Measurements from ENCODE around the gene LAMB4.

DNA sequence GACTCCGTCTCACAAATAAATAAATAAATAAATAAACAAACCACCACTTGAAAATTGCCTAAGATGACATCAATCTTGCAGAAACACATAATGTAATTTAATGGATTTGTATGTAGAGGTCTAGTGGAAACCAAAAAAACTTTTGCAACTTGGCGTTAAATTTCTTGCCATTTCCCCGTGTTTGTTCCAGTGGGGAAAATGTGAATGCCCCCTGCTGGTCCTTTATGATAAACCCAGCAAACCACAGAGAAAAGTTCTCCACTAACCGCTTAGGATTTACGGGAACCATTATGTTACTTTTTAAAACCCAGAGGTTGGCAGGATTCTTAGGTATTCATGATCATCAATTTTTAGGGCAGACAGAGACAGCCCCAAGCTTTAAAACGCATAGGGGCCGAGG lies 32.5 kb downstream of the LAMB4 start:
- TF ChIP-seq, protein P1, sequence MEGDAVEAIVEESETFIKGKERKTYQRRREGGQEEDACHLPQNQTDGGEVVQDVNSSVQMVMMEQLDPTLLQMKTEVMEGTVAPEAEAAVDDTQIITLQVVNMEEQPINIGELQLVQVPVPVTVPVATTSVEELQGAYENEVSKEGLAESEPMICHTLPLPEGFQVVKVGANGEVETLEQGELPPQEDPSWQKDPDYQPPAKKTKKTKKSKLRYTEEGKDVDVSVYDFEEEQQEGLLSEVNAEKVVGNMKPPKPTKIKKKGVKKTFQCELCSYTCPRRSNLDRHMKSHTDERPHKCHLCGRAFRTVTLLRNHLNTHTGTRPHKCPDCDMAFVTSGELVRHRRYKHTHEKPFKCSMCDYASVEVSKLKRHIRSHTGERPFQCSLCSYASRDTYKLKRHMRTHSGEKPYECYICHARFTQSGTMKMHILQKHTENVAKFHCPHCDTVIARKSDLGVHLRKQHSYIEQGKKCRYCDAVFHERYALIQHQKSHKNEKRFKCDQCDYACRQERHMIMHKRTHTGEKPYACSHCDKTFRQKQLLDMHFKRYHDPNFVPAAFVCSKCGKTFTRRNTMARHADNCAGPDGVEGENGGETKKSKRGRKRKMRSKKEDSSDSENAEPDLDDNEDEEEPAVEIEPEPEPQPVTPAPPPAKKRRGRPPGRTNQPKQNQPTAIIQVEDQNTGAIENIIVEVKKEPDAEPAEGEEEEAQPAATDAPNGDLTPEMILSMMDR (IDR thresholded peaks at IDR 0.05) = no peak
- TF ChIP-seq EZH2 (IDR thresholded peaks at IDR 0.05; ENCODE audit: borderline replicate concordance, insufficient read depth, low read depth, low read length, poor library complexity, severe bottlenecking) = no peak
